Activated CD4-positive, alpha-beta T cell treated with anti-CD3 and anti-CD28 coated beads, Interleukin-2, amount 50 U/mL, for 24 hours (primary cell): ENCODE results near the gene XPC.

Source experiments
- DNase-seq, 2 donors: peaks; one replicate each; pipeline ENCODE4 v3.0.0-alpha.2; 2020; ENCODE audit warnings: low read depth in 1 of 2, low spot score in 1 of 2

The XPC gene

DNA sequence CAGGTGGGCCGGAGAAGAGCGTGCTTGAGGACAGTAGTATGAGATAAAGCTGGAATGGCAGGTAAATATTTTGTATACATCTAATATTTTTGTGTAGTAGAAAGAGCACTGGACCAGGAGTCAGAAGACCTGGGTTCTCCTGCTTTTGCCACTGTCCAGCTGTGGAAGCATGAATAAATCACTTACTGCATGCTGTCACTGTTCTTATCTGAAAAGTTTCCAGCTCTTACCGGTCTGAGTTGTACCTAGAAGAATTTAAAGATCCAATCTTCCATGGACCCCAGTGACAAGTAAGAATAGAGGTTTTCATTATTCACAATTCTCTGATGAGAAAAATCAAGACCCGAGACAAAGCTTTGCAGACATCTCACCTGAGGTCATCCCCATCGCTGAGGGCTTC lies 5.9 kb downstream of the XPC start:
- no peak for DNase-seq

GRCh38 chr3:14170531-14171159 lies 7.8 kb downstream of the XPC start:
- no peak for DNase-seq

DNA sequence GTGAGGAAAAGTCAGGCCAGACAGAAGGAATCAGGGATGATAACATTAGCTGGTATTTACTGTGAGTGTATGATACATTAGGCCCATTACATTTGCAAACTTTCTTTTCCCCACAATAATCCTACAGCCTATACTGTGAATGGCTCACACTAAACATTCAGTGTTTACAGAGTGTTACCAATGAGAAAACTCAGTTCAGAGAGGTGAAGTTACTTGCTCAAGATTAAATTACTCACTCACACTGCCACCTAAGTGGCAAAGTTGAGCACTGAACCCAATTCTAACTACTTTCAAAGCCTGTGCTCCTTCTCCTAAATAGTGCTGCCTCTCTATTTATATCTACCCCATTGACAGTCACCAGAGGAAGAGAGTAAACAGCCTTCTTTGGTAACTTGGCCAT lies 8.5 kb downstream of the XPC start:
- no peak for DNase-seq

DNA sequence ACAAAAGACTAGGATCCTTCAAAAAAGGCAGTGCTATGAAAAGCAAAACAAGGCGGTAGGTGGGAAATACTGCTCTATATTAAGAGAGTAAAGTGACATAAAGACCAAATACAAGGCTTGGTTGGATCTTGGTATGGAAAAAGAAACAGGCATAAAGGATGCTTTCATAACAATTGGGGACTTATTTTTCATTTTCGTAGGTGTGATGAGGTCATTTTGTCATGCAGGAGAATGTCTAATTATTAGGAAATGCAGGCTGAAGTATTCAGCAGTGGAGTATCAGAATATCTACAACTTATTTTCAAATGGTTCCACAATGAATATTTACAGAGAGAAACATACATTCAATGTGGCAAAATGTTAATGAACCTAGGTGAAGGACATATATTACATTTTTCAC lies 9.0 kb downstream of the XPC start:
- DNase-seq = no peak

DNA sequence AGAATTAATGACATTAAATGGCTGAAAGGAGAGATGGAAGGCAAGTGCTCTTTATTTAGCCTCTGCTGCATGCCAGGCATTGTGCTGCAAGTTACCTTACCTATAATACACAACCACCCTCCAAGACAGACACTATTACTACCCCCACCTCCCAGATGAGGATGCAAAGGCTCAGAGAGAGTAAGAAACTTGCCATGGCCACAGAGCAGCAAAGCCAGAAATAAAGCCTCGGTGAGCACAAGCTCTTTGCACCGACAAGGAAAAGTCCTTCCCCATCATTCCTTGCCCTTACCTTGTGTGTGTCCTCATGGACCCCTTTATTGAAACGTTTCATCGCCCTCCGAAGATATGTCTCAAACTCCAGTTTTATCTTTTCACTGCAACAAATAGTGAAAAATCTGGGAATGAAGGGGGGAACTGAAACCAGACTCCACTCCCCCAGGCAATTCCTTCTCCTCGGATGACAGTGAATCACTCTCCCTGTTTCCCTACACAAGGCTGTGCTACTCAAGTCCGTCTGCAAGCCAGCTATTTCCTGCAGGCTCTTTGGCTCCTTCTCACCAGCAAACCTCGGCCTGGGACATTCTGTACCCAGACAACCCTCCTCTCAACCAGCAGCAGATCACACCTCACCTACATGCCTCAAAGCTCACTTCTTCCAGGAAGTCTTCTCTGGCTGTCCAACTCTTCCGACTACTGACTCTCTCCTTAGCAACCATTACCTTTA lies 11.4 kb downstream of the XPC start:
- DNase-seq = no peak

GRCh38 chr3:14162178-14162577 lies 16.2 kb downstream of the XPC start:
- DNase-seq = no peak

DNA sequence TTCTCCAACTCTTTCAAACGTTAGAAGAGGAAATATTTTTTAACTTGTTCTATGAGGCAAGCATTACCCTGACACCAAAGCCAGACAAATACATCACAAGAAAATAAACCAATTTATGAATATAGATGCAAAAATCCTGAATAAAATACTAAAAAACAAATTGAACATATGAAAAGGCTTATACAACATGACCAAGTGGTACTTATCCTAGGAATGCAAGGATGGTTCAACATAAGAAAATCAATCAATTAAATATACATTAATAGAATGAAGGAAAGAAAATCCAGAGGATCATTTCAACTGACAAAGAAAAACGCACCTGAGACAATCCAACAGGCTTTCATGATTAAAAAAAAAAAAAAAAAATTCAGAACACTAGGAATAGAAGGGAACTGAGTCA lies 17.1 kb downstream of the XPC start:
- no peak for DNase-seq

DNA sequence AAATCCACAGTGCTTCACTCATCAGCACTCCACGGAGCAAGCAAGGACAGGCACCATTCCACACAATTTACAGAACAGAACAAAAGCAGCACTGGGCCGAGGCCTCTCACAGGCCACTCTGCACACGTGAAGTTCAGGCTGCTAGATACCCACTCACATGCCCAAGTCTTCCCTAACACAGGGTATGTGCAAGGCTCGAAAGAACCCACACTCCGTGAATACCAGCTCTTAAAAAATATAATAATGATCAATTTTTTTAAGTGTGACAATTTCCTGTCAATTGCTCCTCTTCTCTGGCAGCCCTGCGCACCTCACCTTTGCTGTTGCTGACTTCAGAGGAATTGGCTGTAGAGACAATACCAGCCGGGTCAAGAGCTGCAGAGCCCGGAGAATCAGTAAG lies 19.0 kb downstream of the XPC start:
- no peak for DNase-seq

DNA sequence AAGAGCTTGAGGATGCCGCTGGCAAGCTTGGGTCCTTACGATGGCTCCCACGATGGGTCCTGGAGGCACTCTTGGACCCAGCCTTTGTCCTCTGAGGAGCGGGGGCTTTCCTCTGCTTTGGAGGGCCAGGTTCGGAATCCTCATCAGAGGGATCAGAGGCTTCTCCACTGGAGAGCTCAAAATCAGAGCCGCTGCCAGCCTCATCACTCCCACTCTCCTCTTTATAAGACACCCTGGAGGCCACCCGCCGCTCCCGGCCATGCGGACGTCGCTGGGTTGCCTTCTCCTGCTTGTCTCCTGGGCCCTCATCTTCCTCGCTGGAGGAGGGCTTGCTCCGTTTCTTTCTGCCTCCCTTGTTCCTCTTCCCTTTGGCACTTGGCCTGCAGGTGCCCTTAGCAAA lies 20.0 kb downstream of the XPC start:
- DNase-seq = no peak

DNA sequence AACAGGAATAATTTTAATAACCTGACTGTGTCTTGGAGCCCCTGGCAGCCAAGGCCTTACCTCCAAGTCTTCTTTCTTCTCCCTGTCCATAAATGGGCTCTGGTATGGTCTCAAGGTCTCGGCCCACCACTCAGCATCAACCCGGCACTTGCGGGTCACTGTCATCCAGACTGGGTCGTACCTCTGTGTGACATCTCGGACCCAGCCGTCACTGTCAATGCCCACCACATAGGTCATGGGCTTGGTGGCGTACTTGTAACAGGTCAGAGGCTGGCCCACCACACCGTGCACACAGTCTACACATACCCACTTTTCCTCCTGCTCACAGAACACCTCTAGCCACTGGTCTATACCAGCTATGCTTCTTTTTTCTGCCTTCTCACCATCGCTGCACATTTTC lies 20.4 kb downstream of the XPC start:
- no peak for DNase-seq

- DNase-seq = no peak
These were observed 21.4 kb downstream of the XPC start for GRCh38 chr3:14156843-14157561.

- DNase-seq = no peak
These were observed 22.2 kb downstream of the XPC start for GRCh38 chr3:14156201-14156600.

- DNase-seq = no peak
These were observed 23.4 kb downstream of the XPC start for GRCh38 chr3:14154895-14155440.

DNA sequence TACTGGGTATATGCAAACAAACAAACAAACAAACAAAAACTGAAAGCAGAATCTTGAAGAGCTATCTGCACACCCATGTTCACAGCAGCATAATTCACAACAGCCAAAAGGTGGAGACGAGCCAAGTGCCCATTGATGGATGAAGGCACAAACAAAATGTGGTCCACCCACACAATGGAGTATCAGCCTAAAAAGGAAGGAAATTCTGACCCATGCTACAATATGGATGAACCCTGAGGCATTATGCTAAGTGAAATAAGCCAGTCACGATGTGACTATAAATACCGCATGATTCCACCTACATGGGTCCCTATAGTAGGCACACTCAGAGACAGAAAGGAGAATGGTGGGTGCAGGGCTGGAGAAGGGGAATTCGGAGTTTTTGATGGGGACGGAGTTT lies 24.1 kb downstream of the XPC start:
- no peak for DNase-seq

DNA sequence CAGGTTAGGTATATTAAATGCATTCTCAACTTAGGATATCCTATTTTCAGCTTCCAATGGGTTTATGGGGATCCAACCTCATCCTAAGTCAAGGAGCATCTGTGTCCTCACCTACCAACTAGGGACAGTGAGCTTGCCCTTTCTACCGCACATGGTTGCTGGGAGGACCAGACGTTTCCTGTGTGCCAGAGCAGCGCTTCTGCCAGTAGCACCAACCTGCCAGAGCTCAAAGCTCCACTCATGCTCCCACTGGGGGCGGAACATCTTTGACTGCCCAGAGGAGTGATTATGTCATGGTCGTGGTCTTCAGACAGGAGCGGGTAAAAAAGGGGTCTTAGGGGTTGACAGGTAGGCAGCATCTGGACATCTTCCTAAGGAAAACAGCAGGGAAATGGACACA lies 24.7 kb downstream of the XPC start:
- DNase-seq = no peak

DNA sequence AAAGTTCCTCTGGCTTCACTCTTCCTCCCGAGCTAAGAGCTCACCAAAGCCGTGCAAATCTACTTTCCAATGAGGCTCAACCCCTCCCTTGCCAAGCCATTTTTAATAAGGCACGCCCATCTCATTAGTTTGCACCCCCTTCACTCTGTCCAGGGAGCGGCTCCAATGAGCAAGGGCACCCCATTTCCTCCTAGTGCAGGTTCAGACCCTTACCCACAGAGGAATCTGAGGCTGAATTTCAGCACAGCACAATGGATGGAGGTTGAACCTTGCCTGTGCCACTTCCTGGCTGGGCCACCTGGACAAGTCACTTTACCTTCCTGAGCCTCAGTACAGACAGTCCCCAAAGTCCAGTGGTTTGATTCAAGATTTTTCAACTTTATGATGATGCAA lies 25.4 kb downstream of the XPC start:
- no peak for DNase-seq

GRCh38 chr3:14152233-14152962 lies 26.0 kb downstream of the XPC start:
- DNase-seq = no peak

DNA sequence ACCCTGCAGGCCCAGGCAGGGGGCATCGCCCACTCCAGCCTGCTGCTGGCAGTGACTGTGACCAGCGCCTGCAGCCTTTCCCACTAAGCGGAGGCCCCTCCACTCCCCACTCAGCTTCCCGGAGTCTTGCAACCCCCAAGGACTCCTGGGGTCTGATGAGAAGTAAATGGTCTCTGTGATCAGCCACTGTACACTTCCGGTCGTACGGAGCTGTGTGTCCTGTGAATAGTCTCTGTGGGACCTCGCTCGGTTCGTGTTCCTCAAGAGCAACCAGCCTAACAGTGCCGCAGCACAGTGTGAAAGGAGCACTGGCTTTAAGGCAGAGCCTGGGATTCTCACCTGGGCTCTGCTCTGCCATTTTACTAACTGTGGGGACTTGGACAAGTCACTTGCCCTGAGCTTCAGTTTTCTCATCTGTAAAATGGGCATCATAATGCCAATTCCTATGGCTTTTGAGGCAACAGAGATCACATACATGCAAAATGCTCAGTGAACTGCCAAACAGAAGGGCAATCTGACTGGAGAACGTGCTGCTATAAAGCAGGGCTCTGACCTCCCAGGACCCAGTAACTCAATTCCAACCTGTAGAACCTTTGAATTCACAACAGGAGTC lies 26.8 kb downstream of the XPC start:
- no peak for DNase-seq

GRCh38 chr3:14150491-14151230 lies 27.7 kb downstream of the XPC start:
- no peak for DNase-seq

DNA sequence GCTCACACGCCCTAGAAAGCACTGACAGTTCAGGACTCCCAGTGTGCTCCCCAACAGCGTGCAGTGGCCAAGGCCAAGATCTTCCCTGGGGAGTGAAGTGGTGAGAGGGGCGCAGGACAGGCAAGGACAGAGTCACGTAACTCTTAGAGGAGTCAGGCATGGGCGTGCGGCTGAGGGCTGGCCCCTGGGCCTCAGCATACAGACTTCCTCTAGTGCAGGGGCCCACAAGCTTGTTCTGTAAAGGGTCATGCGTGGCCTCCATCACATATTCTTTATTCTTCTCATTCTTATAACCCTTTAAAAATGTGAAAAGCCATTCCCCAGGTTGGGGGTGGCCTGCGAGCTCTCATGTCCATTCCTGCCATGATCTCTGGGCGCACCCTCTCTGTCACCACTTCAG lies 28.3 kb downstream of the XPC start:
- DNase-seq = no peak
